ENCODE data around the gene CAPN14.

CAPN14 gene

GRCh38 chr2:31222071-31222470, 4.8 kb upstream of the CAPN14 start:
- H3K27ac ChIP-seq: no peak overlapping the region
- TF ChIP-seq, protein P1, sequence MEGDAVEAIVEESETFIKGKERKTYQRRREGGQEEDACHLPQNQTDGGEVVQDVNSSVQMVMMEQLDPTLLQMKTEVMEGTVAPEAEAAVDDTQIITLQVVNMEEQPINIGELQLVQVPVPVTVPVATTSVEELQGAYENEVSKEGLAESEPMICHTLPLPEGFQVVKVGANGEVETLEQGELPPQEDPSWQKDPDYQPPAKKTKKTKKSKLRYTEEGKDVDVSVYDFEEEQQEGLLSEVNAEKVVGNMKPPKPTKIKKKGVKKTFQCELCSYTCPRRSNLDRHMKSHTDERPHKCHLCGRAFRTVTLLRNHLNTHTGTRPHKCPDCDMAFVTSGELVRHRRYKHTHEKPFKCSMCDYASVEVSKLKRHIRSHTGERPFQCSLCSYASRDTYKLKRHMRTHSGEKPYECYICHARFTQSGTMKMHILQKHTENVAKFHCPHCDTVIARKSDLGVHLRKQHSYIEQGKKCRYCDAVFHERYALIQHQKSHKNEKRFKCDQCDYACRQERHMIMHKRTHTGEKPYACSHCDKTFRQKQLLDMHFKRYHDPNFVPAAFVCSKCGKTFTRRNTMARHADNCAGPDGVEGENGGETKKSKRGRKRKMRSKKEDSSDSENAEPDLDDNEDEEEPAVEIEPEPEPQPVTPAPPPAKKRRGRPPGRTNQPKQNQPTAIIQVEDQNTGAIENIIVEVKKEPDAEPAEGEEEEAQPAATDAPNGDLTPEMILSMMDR (conservative IDR thresholded peaks at IDR 0.05): no peak
- no peak for TF ChIP-seq ZFX (IDR thresholded peaks at IDR 0.05)

DNA sequence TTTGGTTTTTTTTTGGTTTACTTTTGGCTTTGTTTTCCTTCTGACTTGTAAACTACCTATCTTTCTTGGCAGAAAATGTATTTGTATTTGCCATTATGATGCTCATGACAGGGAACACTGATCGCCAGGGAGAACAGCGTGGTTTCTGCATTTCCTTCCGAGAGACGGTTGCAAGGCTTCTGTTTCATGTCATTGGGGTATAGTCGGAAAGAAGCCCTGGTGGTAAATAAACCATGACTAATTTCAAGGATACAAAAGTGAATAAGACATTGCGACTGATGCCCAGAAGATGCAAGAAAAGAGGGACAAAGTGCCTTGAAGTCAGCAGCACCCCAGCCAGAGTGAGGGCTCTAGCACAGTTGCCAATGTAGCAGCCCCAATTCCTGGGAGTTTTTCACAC, 4.2 kb upstream of the CAPN14 start:
- TF ChIP-seq, protein P1 (conservative IDR thresholded peaks at IDR 0.05): no peak
- no peak for TF ChIP-seq ZFX (IDR thresholded peaks at IDR 0.05)
- no peak overlapping the region for H3K27ac ChIP-seq

DNA sequence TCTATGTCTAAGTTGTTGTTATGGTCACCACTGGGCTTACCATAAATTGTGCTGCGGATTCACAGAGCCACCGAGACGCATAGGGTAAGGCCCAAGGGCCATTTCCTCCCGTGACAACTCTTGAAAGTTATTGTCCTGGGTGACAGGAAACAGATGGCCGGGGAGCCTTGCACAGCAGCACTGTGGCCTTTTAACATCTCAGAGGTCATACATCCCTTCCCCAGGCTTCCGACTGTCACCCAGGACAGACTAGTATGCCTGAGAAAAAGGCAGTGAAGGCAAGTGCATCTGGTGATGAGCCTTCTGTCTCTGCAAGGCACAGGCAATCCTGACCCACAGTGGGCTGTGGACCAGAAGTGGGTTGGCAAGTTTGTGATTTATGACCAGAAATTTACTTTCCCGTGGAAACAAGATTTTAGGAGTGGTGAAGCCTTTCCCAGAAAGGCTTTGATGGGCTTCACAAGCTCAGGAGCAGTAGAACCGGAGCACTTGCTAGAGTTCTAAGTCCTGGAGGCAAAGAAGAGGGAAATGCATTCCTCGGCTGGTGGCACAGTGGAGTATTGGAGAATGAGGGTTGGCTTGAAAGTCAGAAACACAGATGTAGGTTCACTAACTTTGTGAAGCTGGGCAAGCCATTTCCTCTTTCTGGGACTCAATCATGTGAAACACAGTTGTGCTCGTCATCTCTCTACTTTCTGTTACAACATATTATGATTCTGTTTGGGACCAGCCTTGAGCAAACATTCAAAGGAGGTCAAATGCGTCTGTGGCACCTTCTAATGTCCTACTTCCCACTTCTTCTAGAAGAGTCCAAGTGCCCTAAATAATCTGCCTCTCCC, 2.0 kb upstream of the CAPN14 start:
- TF ChIP-seq, protein P1 (conservative IDR thresholded peaks at IDR 0.05): no peak
- no peak for TF ChIP-seq ZFX (IDR thresholded peaks at IDR 0.05)
- H3K27ac ChIP-seq: no peak overlapping the region

- TF ChIP-seq, protein P1 (conservative IDR thresholded peaks at IDR 0.05): no peak
- no peak for TF ChIP-seq ZFX (IDR thresholded peaks at IDR 0.05)
- H3K27ac ChIP-seq: no peak overlapping the region
These were observed 581 bp downstream of the CAPN14 start for GRCh38 chr2:31216734-31217133.

DNA sequence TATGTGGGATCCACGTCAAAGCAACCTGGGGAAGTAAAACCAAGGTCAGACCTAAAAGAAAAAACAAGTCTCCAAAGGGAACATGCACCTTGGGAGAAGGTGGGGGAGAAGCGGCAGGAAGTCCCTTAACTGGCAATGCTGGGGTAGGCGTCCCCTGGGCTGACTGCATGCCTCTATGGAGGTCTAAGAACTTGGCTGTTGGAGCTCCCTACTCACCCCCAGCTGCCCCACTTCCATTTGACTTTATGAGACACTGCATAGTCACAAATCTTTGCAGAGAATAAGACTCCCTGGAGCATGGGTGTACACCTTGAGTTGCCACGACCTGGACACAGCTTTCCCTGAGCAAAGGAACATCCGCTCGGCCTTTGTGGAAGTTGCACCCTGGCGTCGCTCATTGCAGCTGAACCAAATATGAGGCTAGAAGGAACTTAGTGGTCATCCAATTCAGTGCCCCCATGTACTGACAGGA, 2.8 kb downstream of the CAPN14 start:
- no peak overlapping the region for H3K27ac ChIP-seq
- no peak for TF ChIP-seq ZFX (IDR thresholded peaks at IDR 0.05)
- TF ChIP-seq, protein P1 (conservative IDR thresholded peaks at IDR 0.05): no peak

DNA sequence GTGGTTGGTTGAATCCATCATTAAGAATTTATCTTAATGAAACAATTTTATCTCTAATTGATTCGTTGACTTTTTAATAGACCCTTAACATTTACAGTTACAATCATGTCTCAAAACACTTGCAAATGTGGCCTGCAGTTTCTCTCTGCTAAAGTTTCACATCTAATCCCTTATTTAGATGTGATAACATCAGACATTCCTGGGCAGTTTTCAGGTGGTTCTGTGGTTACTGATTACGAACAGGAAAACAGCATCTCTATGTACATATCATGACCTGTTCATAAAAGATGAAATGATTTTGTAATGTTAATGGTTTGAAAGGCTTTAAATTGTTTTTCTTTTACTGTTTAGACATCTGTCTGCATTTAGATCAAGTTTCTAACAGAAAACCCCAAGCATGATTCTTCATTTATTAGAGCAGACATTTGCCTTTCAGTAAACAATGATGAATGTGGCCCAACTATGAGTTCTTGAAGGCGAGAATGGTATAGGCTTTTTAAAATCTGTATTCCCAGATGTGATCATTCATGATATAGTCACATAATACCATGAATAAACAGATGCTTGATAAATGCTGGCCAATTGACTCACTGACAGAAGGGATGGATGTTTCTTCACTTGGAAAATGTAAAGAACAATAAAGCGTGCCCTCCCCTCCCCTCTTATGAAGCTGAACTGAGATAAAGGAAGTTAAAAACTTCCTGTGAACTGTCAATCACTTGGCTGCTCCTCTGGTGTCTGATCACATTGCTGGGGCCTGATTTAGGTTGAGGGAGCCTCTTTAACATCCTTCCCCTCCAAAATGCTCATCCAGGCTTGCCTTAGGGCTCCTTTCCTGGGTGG, 3.5 kb downstream of the CAPN14 start:
- H3K27ac ChIP-seq: no peak overlapping the region
- TF ChIP-seq, protein P1 (conservative IDR thresholded peaks at IDR 0.05): no peak
- TF ChIP-seq ZFX (IDR thresholded peaks at IDR 0.05): no peak

All from C4-2B (cell line).